ENCODE measurements around the gene GTF3C2.

GTF3C2 gene

GRCh38 chr2:27356382-27357181 is at the start of gene GTF3C2:
TSS of gene GTF3C2 (minus strand) at chr2:27356764. CDS start at chr2:27343554, 13,210 bp downstream.
- peak; percentile 91 to 93 for DNase-seq

GRCh38 chr2:27400348-27401135 is 44.0 kb upstream of the GTF3C2 start:
- DNase-seq, result no peak

DNA sequence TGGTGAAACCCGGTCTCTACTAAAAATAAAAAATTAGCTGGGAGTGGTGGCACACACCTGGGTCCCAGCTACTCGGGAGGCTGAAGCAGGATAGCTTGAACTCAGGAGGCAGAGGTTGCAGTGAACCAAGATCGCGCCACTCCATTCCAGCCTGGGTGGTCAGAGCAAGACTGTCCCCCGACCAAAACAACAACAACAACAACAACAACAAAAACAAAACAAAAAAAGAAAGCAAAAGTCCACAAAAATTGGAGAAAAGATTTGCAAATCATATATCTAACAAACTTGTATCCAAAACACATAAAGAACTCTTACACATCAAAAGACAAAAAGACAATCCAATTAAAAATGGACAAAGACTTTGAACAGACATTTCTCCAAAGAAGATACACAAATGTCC is 42.4 kb upstream of the GTF3C2 start:
- no peak for DNase-seq

DNA sequence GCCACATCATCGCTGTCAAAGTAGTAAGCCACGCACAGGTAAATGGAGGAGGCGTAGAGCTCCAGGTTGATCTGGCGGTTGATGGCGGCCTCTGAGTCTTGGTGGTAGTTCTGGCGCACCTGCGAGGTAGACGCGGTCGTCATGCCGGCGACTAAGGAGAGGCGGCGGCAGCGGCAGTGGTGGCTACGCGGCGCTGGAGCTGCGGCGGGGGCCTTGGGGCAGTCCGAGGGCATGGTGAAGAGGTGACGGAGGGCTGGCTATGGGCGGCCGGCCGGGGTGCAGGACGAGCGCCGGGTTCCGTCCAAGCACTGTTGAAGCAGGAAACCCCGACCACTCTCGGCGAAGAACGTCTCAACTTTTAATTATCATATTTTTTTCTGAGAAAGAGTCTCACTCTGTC is 36.7 kb upstream of the GTF3C2 start:
- DNase-seq, result no peak

- DNase-seq, result no peak
These were observed 34.5 kb upstream of the GTF3C2 start for GRCh38 chr2:27390822-27391679.

DNA sequence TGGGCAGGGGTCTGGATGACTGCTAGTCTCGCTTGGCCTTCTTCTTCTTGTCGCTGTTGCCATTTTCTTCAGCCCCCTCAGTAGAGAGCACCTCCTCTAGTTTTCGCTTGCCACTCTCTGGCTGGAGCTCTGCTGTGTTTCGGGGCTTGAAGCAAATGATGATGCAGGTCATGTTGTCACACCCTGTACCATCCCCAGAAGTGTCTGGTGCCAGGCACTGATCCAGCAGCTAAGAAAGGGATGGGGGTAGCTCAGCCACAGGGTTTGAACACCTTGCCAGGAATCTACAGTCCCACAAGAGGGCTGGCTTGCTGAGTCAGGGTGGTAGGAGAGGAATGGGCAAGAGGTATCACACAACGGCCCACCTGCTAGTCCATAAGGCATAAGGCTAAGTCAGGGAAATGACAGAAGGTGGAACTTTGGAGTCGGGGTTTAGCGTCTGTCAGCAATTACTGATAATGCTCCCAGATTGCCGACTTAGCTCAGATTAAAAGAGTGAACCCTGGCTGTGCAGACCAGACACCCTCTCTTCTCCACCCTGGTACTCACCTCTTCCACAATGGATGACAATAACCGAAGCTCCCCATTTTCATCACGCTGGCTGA is 25.1 kb upstream of the GTF3C2 start:
- no peak for DNase-seq

DNA sequence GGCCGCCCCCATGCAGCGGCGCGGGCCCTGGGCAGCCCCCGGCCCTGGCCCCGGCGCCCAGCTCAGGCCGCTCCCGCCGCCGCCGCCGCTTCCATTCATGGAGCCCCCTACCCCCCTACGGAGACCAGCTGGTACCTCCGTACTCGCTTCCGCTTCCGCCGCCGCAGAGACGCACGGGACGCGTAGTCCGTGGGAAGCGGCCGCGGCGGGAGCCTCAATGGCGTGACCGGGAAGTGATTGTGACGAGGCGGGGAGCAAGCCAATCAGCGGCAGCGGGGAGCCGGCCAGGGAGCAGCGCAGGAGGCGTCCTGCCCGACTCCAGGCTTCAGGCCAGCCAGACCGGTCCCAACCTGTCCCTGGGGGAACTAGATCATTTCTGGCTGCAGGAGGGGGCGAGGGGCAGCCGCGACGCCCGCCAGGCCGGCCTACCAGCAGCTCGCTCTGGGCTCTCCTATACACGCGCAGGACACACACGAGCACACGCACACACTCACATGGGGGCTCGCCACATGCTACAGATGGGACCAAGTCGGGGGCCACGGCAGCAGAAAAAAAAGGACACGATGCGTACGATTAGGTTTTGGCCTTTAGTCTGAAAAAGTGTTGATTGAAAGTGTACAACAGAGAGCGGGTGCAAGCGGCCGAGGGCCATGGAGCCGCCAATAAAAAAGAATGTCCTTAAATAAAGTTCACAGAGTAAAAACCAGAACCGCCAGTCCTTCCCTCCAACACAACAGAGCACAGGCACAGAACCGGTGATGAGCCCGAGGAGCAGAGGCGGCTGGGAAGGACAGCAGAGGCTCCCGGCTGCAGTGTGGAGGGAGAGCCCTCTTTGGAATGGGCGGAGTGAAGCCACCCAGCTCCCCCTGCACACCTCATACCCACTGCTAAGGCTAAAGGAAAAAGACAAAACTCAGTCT is 24.3 kb upstream of the GTF3C2 start, which contains the start of gene ZNF513:
ZNF513 (minus strand) TSS at position 109 of the 920 bp plus-strand sequence. CDS start 208 bp downstream, outside the sequence.
- DNase-seq, result peak; percentile 82 to 86

DNA sequence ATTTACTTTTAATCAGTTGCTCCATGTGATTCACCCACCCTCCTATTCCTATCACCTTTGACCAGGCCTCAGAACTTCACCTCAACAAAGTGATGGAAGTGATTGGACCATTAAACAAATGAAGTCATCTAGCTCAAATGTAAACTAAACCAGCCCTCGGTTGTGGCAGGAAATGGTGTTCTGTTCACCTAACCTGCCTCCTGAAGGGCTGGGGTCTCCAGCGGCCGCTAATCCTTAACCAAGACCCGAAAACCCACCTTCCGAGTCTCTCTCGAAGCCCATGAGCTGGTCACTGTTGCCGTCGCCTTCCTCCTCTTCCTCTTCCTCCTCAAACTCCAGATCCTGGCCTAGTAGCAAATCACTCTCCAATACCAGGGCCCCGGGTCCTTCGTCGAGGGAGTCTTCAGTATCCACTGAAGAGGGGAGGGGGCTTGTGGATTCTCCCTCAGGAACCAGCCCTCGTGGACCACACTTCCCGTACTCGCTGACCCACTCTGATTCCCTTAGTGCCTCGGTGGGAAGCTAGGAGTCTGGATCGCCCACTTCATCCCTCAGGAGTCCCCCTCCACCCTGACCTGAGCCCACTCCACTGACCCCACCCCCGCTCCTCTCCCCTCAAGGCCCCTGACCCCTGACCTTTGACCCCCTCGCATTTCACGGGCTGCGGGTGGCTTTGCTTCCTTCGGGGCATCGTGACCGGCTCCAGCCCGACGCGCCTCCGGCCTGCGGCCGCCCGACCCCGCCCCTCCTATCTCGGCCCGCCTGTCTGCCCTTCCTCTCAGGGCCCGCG is 23.5 kb upstream of the GTF3C2 start:
- DNase-seq, result peak in 1 of 2 donors; percentile 38

GRCh38 chr2:27379383-27379835 is 22.8 kb upstream of the GTF3C2 start:
- no peak for DNase-seq

DNA sequence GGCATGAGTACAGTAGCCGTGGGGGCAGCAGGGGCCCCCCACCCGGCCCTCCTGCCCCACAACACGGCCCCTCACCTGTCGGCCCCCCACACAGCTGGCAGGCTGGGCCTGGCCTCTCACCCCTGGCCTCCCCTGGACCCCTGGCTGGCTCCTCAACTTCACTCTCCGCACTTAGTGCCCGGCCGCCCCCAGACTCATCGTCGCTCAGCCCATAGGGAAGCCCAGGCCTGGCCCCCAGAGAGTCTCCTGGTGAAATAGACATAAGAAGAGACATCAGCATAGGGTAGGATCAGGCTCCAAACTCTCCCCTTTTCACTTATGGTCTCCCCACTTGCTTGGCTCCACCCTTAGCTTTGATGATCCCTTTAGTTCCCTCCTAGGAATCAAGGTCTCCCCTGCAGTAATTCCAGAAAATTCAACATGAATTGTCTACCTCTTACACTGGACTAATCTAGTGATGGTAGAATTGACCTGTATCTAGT is 22.3 kb upstream of the GTF3C2 start:
- no peak for DNase-seq

DNA sequence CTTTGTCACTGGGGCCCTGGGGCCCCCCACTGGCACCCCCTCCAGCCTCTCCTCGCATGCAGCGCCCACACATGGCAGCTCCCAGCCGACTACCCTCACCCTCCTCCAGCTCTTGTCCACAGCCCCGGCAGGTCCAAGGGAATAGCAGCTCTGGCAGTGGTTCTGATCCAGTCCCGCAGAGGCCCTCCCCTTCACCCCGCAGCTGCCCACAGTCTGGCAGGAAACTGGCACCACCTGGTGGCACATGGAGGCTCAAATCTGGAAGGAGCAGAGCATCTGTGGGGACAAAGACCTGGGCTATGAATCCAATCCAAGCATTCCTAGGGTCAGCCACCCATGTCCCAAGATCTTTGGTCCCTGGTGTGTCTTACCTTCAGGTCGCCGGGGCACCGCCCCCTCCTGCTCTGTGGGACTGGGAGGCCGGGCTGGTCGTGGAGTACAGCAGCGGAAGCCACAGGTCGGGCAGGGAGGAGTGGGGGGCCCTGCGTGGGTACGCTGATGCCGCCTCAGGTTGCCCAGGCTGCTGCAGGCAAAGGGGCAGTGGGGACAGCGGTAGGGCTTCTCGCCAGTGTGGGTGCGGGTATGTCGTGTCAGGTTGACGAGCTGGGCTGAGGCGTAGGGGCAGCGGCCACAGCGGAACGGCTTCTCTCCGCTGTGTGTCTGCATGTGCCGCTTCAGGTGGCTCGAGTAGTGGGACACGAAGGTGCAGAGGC is 21.7 kb upstream of the GTF3C2 start:
- no peak for DNase-seq

GRCh38 chr2:27377618-27378095 is 21.1 kb upstream of the GTF3C2 start:
- DNase-seq, result no peak

GRCh38 chr2:27376866-27377617 is 20.5 kb upstream of the GTF3C2 start:
- no peak for DNase-seq

- no peak for DNase-seq
These were observed 19.7 kb upstream of the GTF3C2 start for GRCh38 chr2:27376151-27376865.

- no peak for DNase-seq
These were observed 19.0 kb upstream of the GTF3C2 start for GRCh38 chr2:27375513-27376099.

DNA sequence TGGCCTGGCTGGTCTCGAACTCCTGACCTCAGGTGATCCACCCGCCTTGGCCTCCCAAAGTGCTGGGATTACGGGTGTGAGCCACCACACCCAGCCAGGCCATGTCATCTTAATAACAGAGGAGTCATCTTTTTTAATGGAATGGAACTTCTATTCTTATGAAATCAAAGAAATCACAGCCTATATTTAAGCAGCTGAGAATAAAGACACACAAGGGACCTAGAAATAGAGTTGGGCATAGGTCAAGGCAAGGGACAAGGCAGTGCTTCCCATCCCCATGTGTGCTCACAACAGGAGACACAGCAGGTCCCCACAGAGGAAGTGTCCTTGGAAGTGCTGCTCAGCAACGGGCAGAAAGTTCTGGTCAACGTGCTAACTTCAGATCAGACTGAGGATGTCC is 17.0 kb upstream of the GTF3C2 start:
- no peak for DNase-seq

- no peak for DNase-seq
These were observed 16.4 kb upstream of the GTF3C2 start for GRCh38 chr2:27372937-27373336.
